HG02970 (cell line): Measurements from ENCODE around the gene NAPG.
"Not testable (repeated sequence)": the region's sequence is repeated elsewhere in the genome, so short reads cannot be mapped to it uniquely, and the experiment has no call there.

Experiments used
- ATAC-seq: cut with Tn5 transposase; IDR thresholded peaks from one replicate; pipeline ENCODE4 v1.9.1; 2021; ENCODE audit warnings: mild to moderate bottlenecking, moderate library complexity, moderate number of reproducible peaks; ENCODE audit not compliant: unreplicated experiment, low FRiP score

Gene NAPG

GRCh38 chr18:10574412-10574811 lies 48.6 kb downstream of the NAPG start:
- not testable (repeated sequence) for ATAC-seq

- ATAC-seq: not testable (repeated sequence)
These were observed 52.2 kb downstream of the NAPG start for GRCh38 chr18:10577842-10578572.

GRCh38 chr18:10578573-10578899 lies 52.7 kb downstream of the NAPG start:
- ATAC-seq: not testable (repeated sequence)

- no peak for ATAC-seq
These were observed 53.4 kb downstream of the NAPG start for GRCh38 chr18:10579079-10579867.

GRCh38 chr18:10580215-10580614 lies 54.4 kb downstream of the NAPG start:
- no peak for ATAC-seq

GRCh38 chr18:10585260-10585659 lies 59.4 kb downstream of the NAPG start:
- no peak for ATAC-seq

- ATAC-seq: no peak
These were observed 63.1 kb downstream of the NAPG start for GRCh38 chr18:10588975-10589374.

GRCh38 chr18:10590412-10590811 lies 64.6 kb downstream of the NAPG start:
- ATAC-seq: no peak

GRCh38 chr18:10591896-10592295 lies 66.1 kb downstream of the NAPG start:
- no peak for ATAC-seq

- not testable (repeated sequence) for ATAC-seq
These were observed 67.7 kb downstream of the NAPG start for GRCh38 chr18:10593366-10594022.

GRCh38 chr18:10595917-10596316 lies 70.1 kb downstream of the NAPG start:
- not testable (repeated sequence) for ATAC-seq

GRCh38 chr18:10597695-10598094 lies 71.9 kb downstream of the NAPG start:
- not testable (repeated sequence) for ATAC-seq

- ATAC-seq: not testable (repeated sequence)
These were observed 74.9 kb downstream of the NAPG start for GRCh38 chr18:10600701-10601100.
